ENCODE data around the gene ICE2.
"Not testable (repeated sequence)": the region's sequence is repeated elsewhere in the genome, so short reads cannot be mapped to it uniquely, and the experiment has no call there.

Gene ICE2

GRCh38 chr15:60442763-60443162, 36.2 kb downstream of the ICE2 start:
- no peak for DNase-seq

- DNase-seq, result no peak
These were observed 36.8 kb downstream of the ICE2 start for GRCh38 chr15:60442031-60442650.

GRCh38 chr15:60441331-60441730, 37.6 kb downstream of the ICE2 start:
- no peak for DNase-seq

DNA sequence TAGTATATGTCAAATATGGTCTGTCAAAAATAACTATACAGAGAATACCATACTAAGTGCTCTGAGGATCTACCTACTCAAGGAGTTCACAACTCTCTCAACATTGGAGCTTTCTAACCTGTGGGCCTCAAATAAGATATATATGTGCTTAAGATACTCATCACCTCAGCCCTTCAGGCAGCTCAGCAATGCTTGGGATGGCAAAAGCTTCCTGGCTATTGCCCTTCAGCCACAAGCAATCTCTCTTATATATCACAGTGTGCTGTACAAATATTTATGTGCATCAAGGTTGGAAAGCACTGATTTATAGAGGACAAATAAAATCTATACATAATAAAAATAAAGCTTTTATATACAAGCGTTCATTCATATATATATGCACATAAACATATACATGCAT, 40.3 kb downstream of the ICE2 start:
- DNase-seq, result no peak

DNA sequence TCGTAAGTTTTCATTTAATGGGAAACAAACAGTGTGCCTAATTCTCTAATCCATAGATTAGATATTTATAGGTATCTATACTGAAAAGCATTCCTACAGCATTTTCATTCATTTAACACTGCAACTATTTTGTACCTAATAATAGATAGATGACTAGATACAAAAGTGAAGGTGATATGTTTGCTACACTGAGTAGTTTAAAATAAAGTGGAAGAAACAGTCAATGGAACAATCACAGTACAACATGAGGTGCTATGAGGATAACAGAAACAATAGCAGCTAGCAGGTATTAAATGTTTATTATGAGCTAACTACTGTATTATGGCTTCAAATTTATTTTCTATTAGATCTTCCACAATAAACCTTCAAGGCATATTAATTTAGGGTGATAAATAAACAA, 50.0 kb downstream of the ICE2 start:
- DNase-seq, result no peak

DNA sequence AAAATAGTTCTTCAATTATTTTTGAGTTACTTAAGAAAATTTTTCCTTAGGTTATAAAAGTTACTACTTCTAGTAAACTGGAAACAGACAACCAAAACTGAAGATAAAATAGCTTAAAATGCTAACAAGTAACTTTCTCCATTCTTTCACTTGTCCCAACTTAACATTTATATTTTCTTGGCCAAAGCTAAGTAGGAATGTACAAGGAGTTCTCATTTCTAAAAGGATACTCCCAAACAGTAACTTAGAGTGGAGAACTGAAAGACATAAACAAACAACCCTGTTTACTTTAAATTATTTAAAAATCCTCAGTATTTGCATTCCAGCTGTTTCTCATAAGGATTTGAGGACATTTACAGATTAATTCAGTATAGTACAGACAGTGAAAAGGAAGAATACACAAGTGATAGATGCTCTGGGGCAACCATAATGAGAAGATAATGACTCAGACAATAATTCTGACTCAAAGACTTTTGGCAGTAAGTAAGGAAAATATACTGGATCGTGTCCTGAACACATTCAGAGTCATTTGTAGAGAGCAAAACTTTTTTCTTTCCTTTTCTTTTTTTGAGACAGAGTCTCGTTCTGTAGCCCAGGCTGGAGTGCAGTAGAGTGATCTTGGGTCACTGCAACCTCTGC, 52.0 kb downstream of the ICE2 start:
- DNase-seq, result no peak

DNA sequence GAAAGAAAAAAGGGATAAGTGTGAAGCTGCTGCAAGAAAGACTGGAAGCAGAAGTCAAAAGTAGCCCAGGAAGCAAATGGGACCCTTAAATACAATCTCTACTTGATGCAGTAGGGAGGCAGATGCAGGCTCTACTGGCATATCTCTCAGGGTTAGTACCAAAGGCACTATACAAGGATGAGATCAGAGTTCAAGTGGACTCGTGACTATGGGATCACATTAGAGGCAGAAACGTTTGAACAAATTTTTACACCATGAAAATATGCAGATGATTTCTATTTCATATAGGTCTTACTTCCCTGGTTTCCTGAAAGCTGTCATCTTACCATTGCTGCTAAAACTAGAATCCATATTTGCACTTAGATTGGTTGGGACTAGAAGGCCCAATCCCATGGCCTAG, 53.5 kb downstream of the ICE2 start:
- no peak for DNase-seq

DNA sequence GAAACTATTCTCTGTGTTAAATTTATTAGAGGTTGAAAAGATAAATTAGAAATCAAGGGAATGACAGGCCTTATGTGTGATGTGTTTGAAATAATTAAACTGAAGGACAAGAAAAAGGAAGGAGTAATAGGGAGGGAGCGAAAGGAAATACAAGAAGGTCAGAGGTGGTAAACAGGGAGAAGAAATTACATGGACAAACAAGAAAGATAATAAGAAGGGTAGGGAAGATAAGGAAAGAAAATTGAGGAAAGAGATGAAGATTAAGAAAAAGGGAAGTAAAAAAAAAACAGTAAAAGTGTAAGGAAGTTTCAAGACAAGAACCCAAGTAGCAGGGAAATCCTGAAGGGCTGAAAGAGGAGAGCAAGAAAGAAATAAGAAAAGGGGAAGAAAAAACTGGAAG, 54.9 kb downstream of the ICE2 start:
- DNase-seq, result no peak

GRCh38 chr15:60423537-60423936, 55.4 kb downstream of the ICE2 start:
- DNase-seq, result peak; percentile 79

- no peak for DNase-seq
These were observed 57.4 kb downstream of the ICE2 start for GRCh38 chr15:60421544-60421943.

- no peak for DNase-seq
These were observed 58.7 kb downstream of the ICE2 start for GRCh38 chr15:60420203-60420716.

DNA sequence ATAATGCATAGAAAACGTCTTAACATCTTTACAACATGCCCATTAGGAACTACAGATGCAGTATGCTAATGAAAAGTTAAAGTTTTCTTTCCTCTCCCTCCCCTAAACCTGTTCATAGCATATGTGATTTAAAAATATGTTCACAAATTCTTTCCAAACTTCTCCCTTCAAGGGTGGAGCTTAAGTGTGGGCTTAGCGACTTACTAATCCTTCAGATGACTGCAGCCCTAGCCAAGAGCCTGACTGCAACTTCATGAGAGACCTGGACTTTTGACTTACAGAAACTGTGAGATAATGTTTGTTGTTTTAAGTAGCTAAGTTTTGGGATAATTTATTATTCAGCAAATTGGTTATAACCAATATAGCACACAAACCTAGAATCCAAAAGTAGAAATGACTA, 59.2 kb downstream of the ICE2 start:
- no peak for DNase-seq

- no peak for DNase-seq
These were observed 60.8 kb downstream of the ICE2 start for GRCh38 chr15:60418096-60418495.

DNA sequence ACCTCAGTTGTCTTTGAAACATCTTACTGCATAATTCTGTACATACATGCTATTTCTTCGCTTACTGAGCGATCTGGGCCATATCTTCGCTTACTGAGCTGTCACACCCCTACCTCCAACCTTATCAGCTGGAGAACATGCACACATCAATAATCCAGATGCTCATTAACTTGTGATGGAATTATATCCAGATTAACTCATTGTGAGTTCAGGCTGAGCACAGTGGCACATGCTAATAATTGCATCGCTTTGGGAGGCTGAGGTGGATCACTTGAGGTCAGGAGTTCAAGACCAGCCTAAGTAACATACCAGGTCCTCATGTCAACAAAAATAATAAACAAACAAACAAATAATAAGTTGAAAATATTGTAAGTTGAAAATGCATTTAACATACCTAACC, 61.8 kb downstream of the ICE2 start:
- no peak for DNase-seq

- no peak for DNase-seq
These were observed 62.5 kb downstream of the ICE2 start for GRCh38 chr15:60416484-60416883.

GRCh38 chr15:60414016-60414682, 64.8 kb downstream of the ICE2 start:
- DNase-seq, result no peak

GRCh38 chr15:60413231-60413824, 65.6 kb downstream of the ICE2 start:
- no peak for DNase-seq

- DNase-seq, result not testable (repeated sequence)
These were observed 66.1 kb downstream of the ICE2 start for GRCh38 chr15:60412807-60413206.

- DNase-seq, result no peak
These were observed 67.0 kb downstream of the ICE2 start for GRCh38 chr15:60411774-60412425.

DNA sequence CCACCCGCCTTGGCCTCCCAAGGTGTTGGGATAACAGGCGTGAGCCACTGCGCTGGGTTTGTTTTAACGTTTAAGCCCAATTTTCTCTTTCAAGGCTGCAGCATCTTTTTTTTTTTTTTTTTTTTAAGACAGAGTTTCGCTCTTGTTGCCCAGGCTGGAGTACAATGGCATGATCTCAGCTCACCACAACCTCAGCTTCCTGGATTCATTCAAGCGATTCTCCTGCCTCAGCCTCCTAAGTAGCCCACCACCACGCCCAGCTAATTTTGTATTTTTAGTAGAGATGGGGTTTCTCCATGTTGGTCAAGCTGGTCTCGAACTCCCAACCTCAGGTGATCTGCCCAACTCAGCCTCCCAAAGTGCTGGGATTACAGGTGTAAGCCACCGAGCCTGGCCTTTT, 68.6 kb downstream of the ICE2 start:
- DNase-seq, result not testable (repeated sequence)

DNA sequence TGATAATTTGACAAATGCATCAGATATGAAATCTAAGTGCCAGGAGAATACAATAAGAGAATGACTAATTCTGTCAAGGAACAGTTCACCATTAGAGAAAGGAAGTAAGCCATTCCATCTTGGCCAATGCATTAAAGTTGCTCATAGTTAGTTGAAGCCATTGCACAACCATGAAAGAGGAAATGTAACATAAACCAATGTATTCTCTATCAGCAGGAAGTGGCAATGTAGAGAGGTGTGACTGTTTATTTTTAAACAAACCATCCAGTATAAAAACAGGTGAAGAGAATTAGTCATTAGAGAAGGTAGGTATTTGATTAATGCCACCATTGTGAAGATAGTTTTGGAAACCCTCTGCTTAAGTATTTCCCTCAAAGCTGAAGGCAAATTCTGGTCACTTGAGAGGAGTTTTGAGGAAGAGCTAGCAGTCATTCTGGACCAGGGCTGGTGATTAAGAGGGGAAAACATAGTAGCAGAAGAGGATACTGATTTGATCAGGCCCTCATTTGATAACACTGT, 70.4 kb downstream of the ICE2 start:
- no peak for DNase-seq

GRCh38 chr15:60407415-60407805, 71.5 kb downstream of the ICE2 start:
- no peak for DNase-seq

Measured in left hindlimb (tissue), 1 donor.